KMS-11 (cell line): Measurements from ENCODE around the gene RAB33B.

Source experiments
- H2AFZ ChIP-seq: fragments of 200-600 bp; sonication (generic); 2 replicates; pipeline ENCODE4 v1.6.1; 2016; ENCODE audit warnings: antibody characterized with exemption, mixed run types, low read depth
- H3K27ac ChIP-seq: fragments of 200-600 bp; sonication (generic); 2 replicates; pipeline ENCODE4 v1.6.1; 2016; ENCODE audit warnings: mild to moderate bottlenecking, mixed run types
- H3K27me3 ChIP-seq: fragments of 200-600 bp; sonication (generic); 2 replicates; pipeline ENCODE4 v1.6.1; 2017; ENCODE audit warnings: mild to moderate bottlenecking, low read depth, mixed run types, moderate library complexity; ENCODE audit not compliant: insufficient read depth
- H3K36me3 ChIP-seq: fragments of 200-600 bp; sonication (generic); 2 replicates; pipeline ENCODE4 v1.6.1; 2017; ENCODE audit warnings: mild to moderate bottlenecking, mixed run types; ENCODE audit not compliant: insufficient read depth
- H3K4me1 ChIP-seq: fragments of 200-600 bp; sonication (generic); 2 replicates; pipeline ENCODE4 v1.6.1; 2016; ENCODE audit warnings: mild to moderate bottlenecking, low read depth, mixed run types; ENCODE audit not compliant: poor library complexity, severe bottlenecking
- H3K4me2 ChIP-seq: fragments of 200-600 bp; sonication (generic); 2 replicates; pipeline ENCODE4 v1.7.0; 2016; ENCODE audit warnings: mild to moderate bottlenecking, mixed run types
- H3K4me3 ChIP-seq: fragments of 200-600 bp; sonication (generic); IDR thresholded peaks from 2 replicates; pipeline ENCODE4 v1.6.1; 2017; ENCODE audit warnings: low read depth, low read length, mixed read lengths; ENCODE audit not compliant: insufficient read depth
- H3K79me2 ChIP-seq: fragments of 200-600 bp; sonication (generic); 2 replicates; pipeline ENCODE4 v1.6.1; 2016; ENCODE audit warnings: low read depth, mixed run types; ENCODE audit not compliant: insufficient read depth
- H3K9ac ChIP-seq: fragments of 200-600 bp; sonication (generic); 2 replicates; pipeline ENCODE4 v1.6.1; 2016; ENCODE audit warnings: mild to moderate bottlenecking, mixed run types
- H4K20me1 ChIP-seq: fragments of 200-600 bp; sonication (generic); 2 replicates; pipeline ENCODE4 v1.6.1; 2016; ENCODE audit warnings: mild to moderate bottlenecking, mixed run types; ENCODE audit not compliant: insufficient read depth
- CTCF ChIP-seq: fragments of 200-600 bp; sonication (generic); conservative IDR thresholded peaks from 2 replicates; pipeline ENCODE4 v1.6.1; 2017; ENCODE audit warnings: low read depth, mild to moderate bottlenecking, antibody characterized with exemption, low read length, moderate library complexity, mixed read lengths

The RAB33B gene

GRCh38 chr4:139488442-139488841, 34.5 kb downstream of the RAB33B start:
- H3K4me2 ChIP-seq: no peak overlapping the region

GRCh38 chr4:139489638-139490037, 35.7 kb downstream of the RAB33B start:
- H3K79me2 ChIP-seq: no peaks in the 10 kb centered on the region
- no peak for TF ChIP-seq CTCF

More at GRCh38 chr4:139488442-139488841, 34.5 kb downstream of the RAB33B start:
- H3K4me1 ChIP-seq: no peaks in the 10 kb centered on the region
- TF ChIP-seq CTCF: no peak
- H3K36me3 ChIP-seq: no peaks in the 10 kb centered on the region
- H3K27ac ChIP-seq: no peak overlapping the region
- H3K9ac ChIP-seq: no peak overlapping the region
- no peaks in the 10 kb centered on the region for H4K20me1 ChIP-seq
- no peak overlapping the region for H3K4me3 ChIP-seq
- no peak overlapping the region for H2AFZ ChIP-seq
- H3K79me2 ChIP-seq: no peaks in the 10 kb centered on the region
- no peaks in the 10 kb centered on the region for H3K27me3 ChIP-seq

DNA sequence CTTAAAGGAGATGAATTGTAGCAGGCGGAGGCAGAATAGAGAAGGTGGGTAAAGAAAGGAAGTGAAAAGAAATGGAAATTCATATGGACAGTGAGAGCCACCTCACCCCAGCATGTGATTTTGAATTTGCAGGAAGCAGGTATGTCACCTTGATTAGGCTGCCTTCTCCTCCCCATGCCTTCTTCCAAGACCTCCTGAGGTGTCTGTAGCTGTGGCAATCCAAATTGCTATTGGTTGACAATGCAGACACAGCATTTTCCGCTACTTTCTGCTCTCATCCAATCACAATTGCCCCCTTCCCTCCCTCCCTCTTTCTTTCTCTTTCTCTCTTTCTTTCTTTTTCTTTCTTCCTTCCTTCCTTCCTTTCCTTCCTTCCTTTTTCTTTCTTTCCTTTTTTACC, 38.5 kb downstream of the RAB33B start:
- no peak for TF ChIP-seq CTCF
- no peak overlapping the region for H3K4me3 ChIP-seq

More at GRCh38 chr4:139489638-139490037, 35.7 kb downstream of the RAB33B start:
- Histone ChIP-seq H3K4me3 (no peak overlapping the region), H3K27me3 (no peaks in the 10 kb centered on the region), H3K9ac (no peak overlapping the region), H2AFZ (no peak overlapping the region), H3K36me3 (no peaks in the 10 kb centered on the region), H3K4me1 (no peaks in the 10 kb centered on the region), H4K20me1 (no peaks in the 10 kb centered on the region), H3K4me2 (no peak overlapping the region), H3K27ac (no peak overlapping the region)

GRCh38 chr4:139493176-139493575, 39.3 kb downstream of the RAB33B start:
- peaks cover 7% of the 10 kb centered on the region for H3K4me1 ChIP-seq
- no peak overlapping the region for H3K27ac ChIP-seq
- no peaks in the 10 kb centered on the region for H4K20me1 ChIP-seq
- H3K4me3 ChIP-seq: no peak overlapping the region
- H3K79me2 ChIP-seq: no peaks in the 10 kb centered on the region
- H2AFZ ChIP-seq: no peak overlapping the region
- no peak overlapping the region for H3K4me2 ChIP-seq
- no peak for TF ChIP-seq CTCF
- no peak overlapping the region for H3K9ac ChIP-seq
- H3K36me3 ChIP-seq: no peaks in the 10 kb centered on the region
- no peaks in the 10 kb centered on the region for H3K27me3 ChIP-seq

More for the DNA sequence above, 38.5 kb downstream of the RAB33B start:
- no peak overlapping the region for H3K9ac ChIP-seq
- no peak overlapping the region for H3K4me2 ChIP-seq
- H3K27me3 ChIP-seq: no peaks in the 10 kb centered on the region
- no peaks in the 10 kb centered on the region for H3K79me2 ChIP-seq
- H2AFZ ChIP-seq: no peak overlapping the region
- H3K27ac ChIP-seq: no peak overlapping the region
- H3K4me1 ChIP-seq: peaks cover under 1% of the 10 kb centered on the region
- no peaks in the 10 kb centered on the region for H3K36me3 ChIP-seq
- no peaks in the 10 kb centered on the region for H4K20me1 ChIP-seq
